PFSK-1 (cell line): Measurements from ENCODE around the gene EXTL1.

Experiments used
- POLR2AphosphoS5 ChIP-seq: IDR thresholded peaks from 2 replicates; pipeline ENCODE4 v1.6.1; 2012; ENCODE audit warnings: low read depth, mild to moderate bottlenecking, control low read depth, low read length, moderate library complexity
- SIN3A ChIP-seq: IDR thresholded peaks from 2 replicates; pipeline ENCODE4 v1.6.1; 2012; ENCODE audit warnings: mild to moderate bottlenecking, low read length, moderate library complexity, borderline replicate concordance; ENCODE audit not compliant: insufficient read depth
- TAF1 ChIP-seq: IDR thresholded peaks from 2 replicates; pipeline ENCODE4 v1.6.1; 2012; ENCODE audit warnings: low read length, control low read depth, borderline replicate concordance; ENCODE audit not compliant: insufficient read depth

DNA sequence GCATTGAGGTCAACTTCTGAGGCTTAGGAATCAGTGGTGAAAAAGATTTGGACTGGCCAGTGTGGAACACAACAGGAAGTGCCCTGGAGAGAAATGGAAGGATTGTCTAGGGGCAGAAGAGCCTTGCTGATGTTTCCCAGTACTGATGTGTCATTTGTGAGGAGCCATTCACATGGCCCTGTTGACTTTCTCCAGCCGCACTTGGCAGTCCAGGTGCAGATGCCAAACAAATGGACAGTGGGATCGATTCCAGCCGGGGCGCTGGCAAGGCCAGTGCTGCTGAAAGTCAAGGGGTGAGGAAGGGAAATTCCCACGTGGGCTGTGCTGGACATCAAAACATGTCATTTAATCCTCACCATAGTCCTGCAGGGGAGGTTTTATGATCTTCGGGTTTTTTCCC lies 50.7 kb downstream of the EXTL1 start:
- TF ChIP-seq POLR2AphosphoS5 (no peak), SIN3A (no peak), TAF1 (no peak)
